Mesenchymal stem cell (in vitro differentiated cells and primary cell): ENCODE measurements around the gene FAM241A.

Source experiments
- DNase-seq: peaks from one replicate; pipeline ENCODE4 v3.0.0-alpha.2; 2013
- H2AFZ ChIP-seq: one replicate; pipeline ENCODE4 v1.6.1; 2013; ENCODE audit warnings: low read depth, mild to moderate bottlenecking, control low read depth, inconsistent platforms, low read length, moderate library complexity
- H2AK5ac ChIP-seq: 2 replicates; pipeline ENCODE4 v1.6.1; 2013; ENCODE audit warnings: low read length, moderate library complexity, mild to moderate bottlenecking, inconsistent platforms; ENCODE audit not compliant: severe bottlenecking
- H2BK120ac ChIP-seq: one replicate; pipeline ENCODE4 v1.6.1; 2013; ENCODE audit warnings: low read depth, mild to moderate bottlenecking, inconsistent platforms, low read length, moderate library complexity
- H2BK12ac ChIP-seq, 2 experiments: one replicate each; pipeline ENCODE4 v1.6.1; 2013; ENCODE audit warnings: inconsistent platforms in 2 of 2, low read length in 2 of 2, mild to moderate bottlenecking in 2 of 2, moderate library complexity in 2 of 2, control low read depth in 1 of 2
- H2BK15ac ChIP-seq: one replicate; pipeline ENCODE4 v1.6.1; 2013; ENCODE audit warnings: mild to moderate bottlenecking, low read depth, inconsistent platforms; ENCODE audit not compliant: poor library complexity, severe bottlenecking
- H2BK5ac ChIP-seq: 2 replicates; pipeline ENCODE4 v1.6.1; 2013; ENCODE audit warnings: low read depth, mild to moderate bottlenecking, low read length, control low read depth, inconsistent platforms; ENCODE audit not compliant: poor library complexity, severe bottlenecking
- H3K14ac ChIP-seq, 2 experiments: one replicate each; pipeline ENCODE4 v1.6.1; 2013; ENCODE audit warnings: inconsistent platforms in 2 of 2, low read length in 2 of 2, control low read depth in 1 of 2, mild to moderate bottlenecking in 1 of 2, moderate library complexity in 1 of 2
- H3K18ac ChIP-seq, 2 experiments: one replicate each; pipeline ENCODE4 v1.6.1; 2013; ENCODE audit warnings: inconsistent platforms in 2 of 2, low read length in 2 of 2, control low read depth in 1 of 2, low read depth in 1 of 2, mild to moderate bottlenecking in 1 of 2
- H3K23ac ChIP-seq, 2 experiments: one replicate each; pipeline ENCODE4 v1.6.1; 2013; ENCODE audit warnings: inconsistent platforms in 2 of 2, low read length in 2 of 2, mild to moderate bottlenecking in 2 of 2, moderate library complexity in 2 of 2, control low read depth in 1 of 2
- H3K27ac ChIP-seq: 2 replicates; pipeline ENCODE4 v1.5.1; 2013; ENCODE audit warnings: mild to moderate bottlenecking, moderate library complexity, low read length, control low read depth, inconsistent platforms; ENCODE audit not compliant: poor library complexity, severe bottlenecking
- H3K27me3 ChIP-seq, 2 experiments: 2 replicates each; pipeline versions ENCODE4 v1.6.1 to v1.7.0; 2013; ENCODE audit warnings: low read length in 2 of 2, mild to moderate bottlenecking in 2 of 2, moderate library complexity in 2 of 2, control low read depth in 1 of 2, inconsistent platforms in 1 of 2; ENCODE audit not compliant: control insufficient read depth in 1 of 2, insufficient read depth in 1 of 2
- H3K36me3 ChIP-seq, 2 experiments: 2 replicates each; pipeline versions ENCODE4 v1.6.1 to v1.7.0; 2013; ENCODE audit warnings: low read length in 2 of 2, control low read depth in 1 of 2, inconsistent platforms in 1 of 2, low read depth in 1 of 2, mild to moderate bottlenecking in 1 of 2; ENCODE audit not compliant: insufficient read depth in 2 of 2, control insufficient read depth in 1 of 2
- H3K4ac ChIP-seq, 2 experiments: one replicate each; pipeline ENCODE4 v1.6.1; 2013; ENCODE audit warnings: inconsistent platforms in 2 of 2, low read length in 2 of 2, mild to moderate bottlenecking in 2 of 2, moderate library complexity in 2 of 2, control low read depth in 1 of 2, low read depth in 1 of 2
- H3K4me1 ChIP-seq: 2 replicates; pipeline ENCODE4 v1.6.1; 2013; ENCODE audit warnings: low read depth, low read length, control low read depth; ENCODE audit not compliant: control insufficient read depth, insufficient read depth
- H3K4me2 ChIP-seq: 2 replicates; pipeline ENCODE4 v1.6.1; 2013; ENCODE audit warnings: low read length, mild to moderate bottlenecking, inconsistent platforms; ENCODE audit not compliant: poor library complexity, severe bottlenecking
- H3K4me3 ChIP-seq, 2 experiments: 2 replicates each; pipeline versions ENCODE4 v1.5.1 to v1.7.0; 2013; ENCODE audit warnings: low read length in 2 of 2, mild to moderate bottlenecking in 2 of 2, control low read depth in 1 of 2, low read depth in 1 of 2; ENCODE audit not compliant: insufficient read depth in 1 of 2
- H3K79me1 ChIP-seq: replicated peaks from 2 replicates; pipeline ENCODE4 v1.6.1; 2013; ENCODE audit warnings: mild to moderate bottlenecking, control low read depth, low read length, inconsistent platforms; ENCODE audit not compliant: poor library complexity, severe bottlenecking
- H3K9ac ChIP-seq: 2 replicates; pipeline ENCODE4 v1.7.0; 2013; ENCODE audit warnings: mild to moderate bottlenecking, low read length, moderate library complexity
- H3K9me3 ChIP-seq: 2 replicates; pipeline ENCODE4 v1.7.0; 2013; ENCODE audit warnings: mild to moderate bottlenecking, low read length; ENCODE audit not compliant: control insufficient read depth
- H4K8ac ChIP-seq: one replicate; pipeline ENCODE4 v1.6.1; 2013; ENCODE audit warnings: inconsistent platforms, mild to moderate bottlenecking, low read length, moderate library complexity
- H4K91ac ChIP-seq: one replicate; pipeline ENCODE4 v1.6.1; 2013; ENCODE audit warnings: mild to moderate bottlenecking, low read length, inconsistent platforms
- WGBS: methylation state at CpG from one replicate; pipeline ENCODE4 v1.1.7; 2013; ENCODE audit warnings: mixed read lengths; 5-methylcytosine and 5-hydroxymethylcytosine counted together

The FAM241A gene

DNA sequence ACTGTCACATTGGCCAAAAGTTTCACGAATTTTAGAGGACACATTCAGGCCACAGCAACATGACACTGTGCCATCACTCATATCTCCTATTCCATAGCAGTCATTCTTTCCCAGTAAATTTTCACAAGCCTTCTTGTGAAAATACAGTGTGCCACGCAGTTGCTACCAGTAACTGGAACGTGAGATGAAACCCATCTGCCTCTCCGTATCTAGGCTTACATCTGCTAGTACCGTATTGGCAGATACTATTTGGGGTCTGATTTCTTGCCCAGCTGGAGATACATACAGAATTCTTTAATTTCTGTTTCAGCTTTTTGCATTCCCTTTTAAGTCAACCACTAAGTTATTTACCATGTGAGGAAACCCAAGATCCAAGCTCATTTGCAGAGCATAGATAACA, 8.7 kb upstream of the FAM241A start:
- no peak for DNase-seq
- H2BK12ac ChIP-seq: no peak overlapping the region
- H2BK15ac ChIP-seq: no peak overlapping the region
- no peaks in the 10 kb centered on the region for H3K36me3 ChIP-seq
- no peak overlapping the region for H2BK5ac ChIP-seq
- no peak overlapping the region for H3K9ac ChIP-seq
- no peaks in the 10 kb centered on the region for H3K27me3 ChIP-seq
- H3K9me3 ChIP-seq: no peaks in the 10 kb centered on the region
- H3K4ac ChIP-seq: no peak overlapping the region
- H3K4me2 ChIP-seq: no peak overlapping the region
- H4K8ac ChIP-seq: no peak overlapping the region
- no peak overlapping the region for H3K18ac ChIP-seq
- no peak overlapping the region for H3K27ac ChIP-seq
- H3K4me3 ChIP-seq: no peak overlapping the region
- H3K4me1 ChIP-seq: no peaks in the 10 kb centered on the region
- no peaks in the 10 kb centered on the region for H3K79me1 ChIP-seq
- no peak overlapping the region for H4K91ac ChIP-seq
- no peak overlapping the region for H2AK5ac ChIP-seq
- no peak overlapping the region for H3K23ac ChIP-seq
- no peak overlapping the region for H2AFZ ChIP-seq
- H3K14ac ChIP-seq: peak overlapping the region in 1 of 2 experiments; percentile 5
- 93% methylated on average over 5 of the region's 5 CpGs for WGBS
- no peak overlapping the region for H2BK120ac ChIP-seq

DNA sequence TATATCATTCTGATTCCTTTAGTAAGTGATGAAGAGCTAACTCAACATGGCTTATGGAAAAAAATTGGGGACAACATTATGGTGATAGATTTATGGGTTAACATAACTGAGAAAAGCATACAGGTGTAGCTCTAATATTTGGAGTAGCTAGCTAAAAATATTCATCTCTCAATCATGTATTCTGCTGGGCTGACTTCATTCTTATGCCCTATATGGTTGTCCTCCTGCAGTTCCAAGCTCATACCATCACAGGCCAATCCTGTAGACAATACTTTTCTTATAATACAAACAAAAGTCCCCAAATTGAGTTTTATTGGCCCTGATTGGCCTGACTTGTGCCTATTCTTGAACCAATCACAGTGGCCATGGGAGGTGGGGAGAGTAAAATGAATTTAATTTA, 6.7 kb upstream of the FAM241A start:
- no peak for DNase-seq
- Histone ChIP-seq H3K9ac (no peak overlapping the region), H3K9me3 (no peaks in the 10 kb centered on the region), H3K79me1 (no peaks in the 10 kb centered on the region), H3K23ac (no peak overlapping the region), H3K4me2 (no peak overlapping the region), H4K91ac (no peak overlapping the region), H2BK5ac (no peak overlapping the region), H3K4me3 (no peak overlapping the region), H2BK15ac (no peak overlapping the region), H3K27me3 (no peaks in the 10 kb centered on the region), H2AFZ (no peak overlapping the region), H3K14ac (no peak overlapping the region), H3K4me1 (peaks cover 1% of the 10 kb centered on the region), H2AK5ac (no peak overlapping the region), H2BK120ac (no peak overlapping the region), H3K27ac (no peak overlapping the region), H3K36me3 (no peaks in the 10 kb centered on the region), H3K4ac (no peak overlapping the region), H3K18ac (no peak overlapping the region), H2BK12ac (no peak overlapping the region), H4K8ac (no peak overlapping the region)

DNA sequence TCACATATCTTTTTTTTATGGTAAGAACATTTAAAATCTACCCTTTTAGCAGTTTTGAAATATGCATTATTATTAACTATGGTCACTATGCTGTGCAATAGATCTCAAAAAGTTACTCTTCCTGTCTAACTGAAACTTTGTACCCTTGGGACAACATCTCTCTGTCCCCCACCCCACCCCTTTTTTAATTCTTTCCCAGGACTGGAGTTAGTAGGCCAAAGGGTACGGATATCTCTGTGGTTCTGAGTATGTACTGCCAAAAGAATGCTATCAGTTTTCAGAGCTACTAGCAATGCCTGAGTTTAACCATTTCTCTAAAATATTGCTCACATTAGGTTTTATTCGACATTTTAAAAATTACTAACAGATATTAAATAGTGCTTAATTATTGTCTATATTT, 4.7 kb upstream of the FAM241A start:
- H3K4me1 ChIP-seq: peaks cover 1% of the 10 kb centered on the region
- H2BK5ac ChIP-seq: no peak overlapping the region
- DNase-seq: no peak
- no peak overlapping the region for H3K27ac ChIP-seq
- H4K91ac ChIP-seq: no peak overlapping the region
- no peak overlapping the region for H3K9ac ChIP-seq
- no peak overlapping the region for H2BK120ac ChIP-seq
- H2AK5ac ChIP-seq: no peak overlapping the region
- no peaks in the 10 kb centered on the region for H3K27me3 ChIP-seq
- no peaks in the 10 kb centered on the region for H3K36me3 ChIP-seq
- H3K23ac ChIP-seq: no peak overlapping the region
- H3K79me1 ChIP-seq: no peaks in the 10 kb centered on the region
- H3K18ac ChIP-seq: no peak overlapping the region
- H4K8ac ChIP-seq: no peak overlapping the region
- no peak overlapping the region for H3K4ac ChIP-seq
- no peaks in the 10 kb centered on the region for H3K9me3 ChIP-seq
- H2BK12ac ChIP-seq: no peak overlapping the region
- no peak overlapping the region for H3K4me3 ChIP-seq
- H3K14ac ChIP-seq: no peak overlapping the region
- no peak overlapping the region for H3K4me2 ChIP-seq
- no peak overlapping the region for H2AFZ ChIP-seq
- H2BK15ac ChIP-seq: no peak overlapping the region
- no CpG with 5 or more reads among the region's 2 CpGs for WGBS

DNA sequence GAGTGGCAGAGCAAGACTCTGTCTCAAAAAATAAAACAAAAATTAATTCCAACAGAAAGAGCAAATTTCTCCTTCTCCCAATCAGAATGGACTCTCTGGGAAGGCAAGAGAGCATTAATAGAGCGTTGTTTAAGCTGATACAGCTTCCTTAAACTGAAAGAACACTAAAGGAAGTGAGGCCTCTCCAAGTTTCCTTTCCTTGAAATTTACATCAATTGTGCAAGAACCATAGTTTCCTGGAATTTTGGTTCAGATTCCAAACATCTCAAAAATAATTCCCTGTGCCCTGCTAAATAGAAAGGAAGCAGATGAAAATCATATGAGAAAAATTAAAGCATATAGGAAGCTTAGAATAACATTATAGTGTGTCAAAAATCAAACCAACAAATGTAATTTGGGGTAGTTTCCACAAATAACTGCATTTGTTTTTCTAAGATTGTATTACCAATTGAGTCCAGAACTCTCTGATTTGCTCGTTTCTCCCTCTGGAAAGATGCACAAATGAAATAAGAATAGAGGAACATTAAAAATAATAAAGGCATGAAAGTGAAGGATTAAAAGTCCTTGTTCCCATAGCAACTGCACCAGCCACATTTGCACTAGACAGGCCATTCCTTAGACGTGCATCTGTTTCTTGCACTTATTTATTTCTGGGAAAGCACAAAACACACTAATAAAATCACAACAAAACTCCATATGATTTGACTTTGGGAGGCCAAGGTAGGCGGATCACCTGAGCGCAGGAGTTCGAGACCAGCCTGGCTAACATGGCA, 3.7 kb upstream of the FAM241A start:
- Histone ChIP-seq H2AFZ (no peak overlapping the region), H2BK15ac (no peak overlapping the region), H2BK12ac (no peak overlapping the region), H3K9ac (peak overlapping the region; percentile 57), H3K14ac (no peak overlapping the region), H3K9me3 (no peaks in the 10 kb centered on the region), H2BK5ac (no peak overlapping the region), H3K27ac (no peak overlapping the region), H2BK120ac (no peak overlapping the region), H2AK5ac (no peak overlapping the region), H3K79me1 (no peaks in the 10 kb centered on the region), H3K4me3 (peak overlapping the region in 1 of 2 experiments; percentile 28), H3K4me2 (no peak overlapping the region), H4K8ac (peak overlapping the region; percentile 27), H3K18ac (no peak overlapping the region), H4K91ac (no peak overlapping the region), H3K4ac (no peak overlapping the region), H3K27me3 (no peaks in the 10 kb centered on the region), H3K23ac (no peak overlapping the region), H3K4me1 (peaks cover 1% of the 10 kb centered on the region), H3K36me3 (no peaks in the 10 kb centered on the region)
- no peak for DNase-seq
- WGBS: 91% methylated on average over 5 of the region's 6 CpGs
